ENCODE data around the gene GSAP. TPM values are rescaled to one million over a fixed set of nuclear protein-coding genes. Genes with fewer than 3 reads are reported as not detected.
A peak's percentile ranks its signal among the peaks of the same experiment; 100 is the strongest.

GSAP gene
- total RNA-seq, 4 donors from 2014 or later: 14.3 to 25.5 (median 22.0) TPM

DNA sequence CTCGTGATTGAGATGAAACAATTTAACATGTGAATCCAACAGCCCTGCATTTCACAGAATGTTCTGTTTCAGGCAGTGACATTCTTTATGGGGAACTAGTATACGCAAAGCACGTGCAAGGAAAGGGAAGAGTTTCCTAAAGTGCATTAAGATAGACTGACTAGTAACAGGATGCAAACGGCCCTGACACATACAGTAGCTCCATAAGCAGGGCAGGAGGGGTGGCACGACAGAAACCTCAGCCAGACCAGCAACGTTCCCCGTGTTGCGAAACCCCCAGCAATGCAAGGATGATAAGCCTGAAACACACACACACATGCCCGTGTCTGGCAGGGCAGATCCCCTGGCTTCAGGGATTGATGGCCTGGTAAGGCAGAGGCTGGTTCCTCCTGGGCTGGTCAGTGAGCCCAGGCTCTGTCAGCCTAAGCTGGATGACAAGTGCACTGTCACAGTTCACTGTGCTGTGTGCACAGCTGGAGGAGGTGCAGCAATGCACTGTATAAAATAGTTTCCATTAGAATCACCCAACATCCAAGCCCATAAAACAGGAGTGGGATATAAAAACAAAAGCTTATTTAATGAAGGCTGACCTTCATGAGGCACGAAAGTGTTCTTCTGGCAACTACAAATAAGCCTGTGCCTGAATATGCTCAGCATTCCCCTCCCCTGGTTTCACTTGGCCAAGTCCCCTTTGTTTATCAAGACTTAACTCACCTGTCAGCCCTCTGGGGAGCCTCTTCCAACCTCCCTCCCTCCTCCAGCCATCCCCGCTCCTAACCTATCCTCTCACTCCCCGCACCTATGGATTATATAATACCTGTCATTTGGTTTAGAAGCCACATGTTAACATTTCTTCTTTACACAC is 88.8 kb downstream of the GSAP start:
- no peaks in the 10 kb centered on the region for H3K36me3 ChIP-seq
- H3K27ac ChIP-seq: peak overlapping the region; percentile 40 to 82 (median 69)
- TF ChIP-seq EP300 (IDR thresholded peaks at IDR 0.05) (peak; percentile 77 to 78), POLR2A (IDR thresholded peaks at IDR 0.05) (peak in 1 of 2 donors; percentile 16)
- TF ChIP-seq, protein P1, sequence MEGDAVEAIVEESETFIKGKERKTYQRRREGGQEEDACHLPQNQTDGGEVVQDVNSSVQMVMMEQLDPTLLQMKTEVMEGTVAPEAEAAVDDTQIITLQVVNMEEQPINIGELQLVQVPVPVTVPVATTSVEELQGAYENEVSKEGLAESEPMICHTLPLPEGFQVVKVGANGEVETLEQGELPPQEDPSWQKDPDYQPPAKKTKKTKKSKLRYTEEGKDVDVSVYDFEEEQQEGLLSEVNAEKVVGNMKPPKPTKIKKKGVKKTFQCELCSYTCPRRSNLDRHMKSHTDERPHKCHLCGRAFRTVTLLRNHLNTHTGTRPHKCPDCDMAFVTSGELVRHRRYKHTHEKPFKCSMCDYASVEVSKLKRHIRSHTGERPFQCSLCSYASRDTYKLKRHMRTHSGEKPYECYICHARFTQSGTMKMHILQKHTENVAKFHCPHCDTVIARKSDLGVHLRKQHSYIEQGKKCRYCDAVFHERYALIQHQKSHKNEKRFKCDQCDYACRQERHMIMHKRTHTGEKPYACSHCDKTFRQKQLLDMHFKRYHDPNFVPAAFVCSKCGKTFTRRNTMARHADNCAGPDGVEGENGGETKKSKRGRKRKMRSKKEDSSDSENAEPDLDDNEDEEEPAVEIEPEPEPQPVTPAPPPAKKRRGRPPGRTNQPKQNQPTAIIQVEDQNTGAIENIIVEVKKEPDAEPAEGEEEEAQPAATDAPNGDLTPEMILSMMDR (IDR thresholded peaks at IDR 0.05): no peak
- H3K4me3 ChIP-seq: no peak overlapping the region
- peaks cover 0 to 61% (median 36%) of the 10 kb centered on the region in 4 donors for H3K4me1 ChIP-seq
- peak in 1 of 2 donors; percentile 57 for DNase-seq (ENCODE audit: low spot score in 2 of 2)
- no peaks in the 10 kb centered on the region for H3K9me3 ChIP-seq
- WGBS, 2 donors: 39% methylated on average over 11 to 12 of the region's 12 CpGs
- no peaks in the 10 kb centered on the region for H3K27me3 ChIP-seq

DNA sequence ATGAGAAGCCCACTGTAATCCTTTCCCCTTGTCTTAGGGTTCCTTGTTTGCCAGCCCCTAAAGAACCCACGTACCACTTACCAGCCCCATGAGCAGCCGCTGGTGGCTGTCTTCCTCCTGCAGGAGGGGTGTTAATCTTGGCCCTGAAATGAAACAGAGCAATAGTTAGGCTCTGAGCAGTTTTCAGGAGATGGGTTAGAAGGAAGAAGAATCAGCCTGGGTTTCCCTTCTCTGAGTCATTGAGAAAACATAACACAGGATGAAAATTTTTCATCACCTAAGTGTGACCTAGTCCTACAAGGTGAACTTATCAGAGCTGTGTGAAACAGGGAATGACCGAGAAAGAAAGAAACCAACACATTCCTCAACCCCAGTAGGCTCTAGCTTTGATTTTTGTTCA is 90.0 kb downstream of the GSAP start:
- Histone ChIP-seq H3K36me3 (no peaks in the 10 kb centered on the region), H3K4me1 (peaks cover 0 to 54% (median 36%) of the 10 kb centered on the region in 4 donors), H3K27me3 (no peaks in the 10 kb centered on the region), H3K9me3 (no peaks in the 10 kb centered on the region), H3K27ac (peak overlapping the region in 3 of 4 donors; percentile 59 to 82 (median 79)), H3K4me3 (no peak overlapping the region)
- TF ChIP-seq, protein P1 (IDR thresholded peaks at IDR 0.05): no peak
- no peak for TF ChIP-seq EP300 (IDR thresholded peaks at IDR 0.05)
- no peak for DNase-seq (ENCODE audit: low spot score in 2 of 2)
- WGBS, 2 donors: 62 to 70% methylated on average over 3 of the region's 3 CpGs

DNA sequence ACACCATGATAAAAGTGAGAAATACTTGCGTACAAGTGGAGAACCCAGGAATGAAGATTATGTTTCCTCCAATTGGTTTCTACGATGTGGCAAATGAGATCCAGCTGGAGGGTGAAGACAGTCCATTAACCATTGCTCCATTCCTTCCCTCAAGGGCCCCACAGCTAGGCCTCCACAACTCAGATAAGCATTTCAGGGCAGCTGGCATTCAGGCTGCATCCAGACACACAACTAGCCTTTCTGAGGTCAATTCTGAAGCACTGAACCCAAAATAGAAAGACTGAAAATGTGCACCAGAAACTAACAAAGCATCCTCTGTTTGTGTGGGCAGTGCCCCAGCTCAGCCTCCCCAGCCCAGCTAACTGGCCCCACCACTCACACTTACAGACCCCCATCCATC is 94.8 kb downstream of the GSAP start:
- no peak for DNase-seq (ENCODE audit: low spot score in 2 of 2)
- Histone ChIP-seq H3K27ac (no peak overlapping the region), H3K27me3 (no peaks in the 10 kb centered on the region), H3K9me3 (no peaks in the 10 kb centered on the region), H3K4me1 (peaks cover 0 to 15% (median 4%) of the 10 kb centered on the region in 4 donors), H3K4me3 (no peak overlapping the region), H3K36me3 (no peaks in the 10 kb centered on the region)
- TF ChIP-seq POLR2A (IDR thresholded peaks at IDR 0.05) (no peak), EP300 (IDR thresholded peaks at IDR 0.05) (no peak)
- TF ChIP-seq, protein P1 (IDR thresholded peaks at IDR 0.05): no peak
- 61 to 68% methylated on average over 2 of the region's 2 CpGs for WGBS, 2 donors

DNA sequence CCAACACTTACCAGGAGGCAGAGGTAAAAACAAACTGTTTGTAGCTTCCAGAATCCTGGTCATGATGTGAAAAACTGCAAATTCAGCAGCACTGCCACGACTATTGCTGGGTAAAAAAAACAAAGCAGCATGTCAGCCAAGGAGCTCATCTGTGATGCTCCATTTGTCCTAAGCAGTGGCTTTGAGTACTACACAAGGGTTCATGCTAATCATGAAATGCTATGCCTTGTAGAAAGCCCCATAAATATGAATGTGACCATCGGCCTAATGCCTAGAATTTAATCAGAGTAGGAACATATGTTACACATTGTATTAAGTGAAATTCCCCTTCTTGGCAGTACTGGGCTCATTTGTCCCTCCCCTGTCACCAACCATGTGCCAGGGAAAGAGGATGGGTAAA is 95.4 kb downstream of the GSAP start:
- Histone ChIP-seq H3K4me3 (no peak overlapping the region), H3K27ac (no peak overlapping the region), H3K27me3 (no peaks in the 10 kb centered on the region), H3K4me1 (peaks cover 0 to 11% (median 2%) of the 10 kb centered on the region in 4 donors), H3K36me3 (no peaks in the 10 kb centered on the region), H3K9me3 (no peaks in the 10 kb centered on the region)
- WGBS, 2 donors: 50 to 53% methylated on average over 2 of the region's 2 CpGs
- TF ChIP-seq POLR2A (IDR thresholded peaks at IDR 0.05) (no peak), EP300 (IDR thresholded peaks at IDR 0.05) (no peak)
- TF ChIP-seq, protein P1 (IDR thresholded peaks at IDR 0.05): no peak
- no peak for DNase-seq (ENCODE audit: low spot score in 2 of 2)

DNA sequence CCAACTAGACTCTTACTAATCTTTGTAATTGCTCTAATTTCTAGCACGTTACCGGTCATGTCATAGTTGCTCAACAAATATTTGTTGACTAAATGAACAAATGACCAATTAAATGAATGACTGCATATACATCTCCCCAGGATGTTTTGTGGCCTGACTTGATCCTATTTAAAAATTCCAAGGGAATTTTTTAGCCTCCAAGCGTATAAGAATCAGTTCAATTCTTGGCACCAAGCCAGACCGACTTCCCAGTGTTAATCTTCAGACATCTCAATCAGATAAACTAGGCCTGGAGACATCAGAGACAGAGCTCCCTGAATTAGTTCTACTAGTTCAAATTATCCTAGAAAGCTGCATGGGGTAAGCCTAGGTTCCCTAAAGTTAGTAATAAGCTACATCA is 96.0 kb downstream of the GSAP start:
- no peak overlapping the region for H3K4me3 ChIP-seq
- WGBS, 2 donors: 58 to 65% methylated on average over 4 of the region's 4 CpGs

More for the DNA sequence above, 96.0 kb downstream of the GSAP start:
- Histone ChIP-seq H3K36me3 (no peaks in the 10 kb centered on the region), H3K9me3 (no peaks in the 10 kb centered on the region), H3K27me3 (no peaks in the 10 kb centered on the region), H3K27ac (no peak overlapping the region), H3K4me1 (peaks cover 0 to 14% (median 2%) of the 10 kb centered on the region in 4 donors)
- TF ChIP-seq EP300 (IDR thresholded peaks at IDR 0.05): no peak
- TF ChIP-seq POLR2A (IDR thresholded peaks at IDR 0.05): no peak
- TF ChIP-seq, protein P1 (IDR thresholded peaks at IDR 0.05): no peak
- DNase-seq (ENCODE audit: low spot score in 2 of 2): no peak
